Raji (cell line): ENCODE data around the gene AFG3L2.

Experiments
- POLR2A ChIP-seq: IDR thresholded peaks from 2 replicates; pipeline ENCODE4 v1.6.1; 2011; ENCODE audit warnings: low read depth, low read length, control low read depth; ENCODE audit not compliant: insufficient read depth

AFG3L2 gene

DNA sequence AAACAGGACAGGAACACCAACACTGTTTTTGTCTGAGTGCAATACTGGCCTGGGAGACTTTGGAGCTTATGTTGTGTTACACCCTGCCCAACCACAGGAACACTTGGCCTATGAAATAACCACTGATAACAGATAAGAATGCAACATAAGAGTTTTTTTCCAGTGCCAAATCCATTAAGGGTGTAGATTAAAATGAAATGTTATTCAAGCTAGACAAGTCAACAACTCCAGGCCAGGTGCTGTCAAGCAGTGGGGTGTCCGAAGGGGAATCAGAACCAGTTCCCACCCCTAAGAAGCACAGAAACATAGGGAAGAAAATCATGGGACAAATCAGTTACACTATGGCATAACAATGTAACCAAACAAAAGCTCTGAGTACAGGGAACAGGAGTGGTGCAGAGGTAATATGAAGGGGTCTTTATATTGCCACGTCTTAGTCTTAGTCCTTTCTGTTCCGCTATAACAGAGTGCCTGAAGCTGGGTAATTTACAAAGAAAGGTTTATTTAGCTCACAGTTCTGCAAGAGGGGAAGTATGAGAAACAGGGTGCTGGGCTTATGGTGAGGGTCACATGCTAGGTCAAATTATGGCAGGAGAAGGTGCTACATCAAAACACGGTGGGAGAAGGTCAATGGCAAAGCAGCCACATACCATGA is 3.8 kb downstream of the AFG3L2 start:
- TF ChIP-seq POLR2A: no peak

DNA sequence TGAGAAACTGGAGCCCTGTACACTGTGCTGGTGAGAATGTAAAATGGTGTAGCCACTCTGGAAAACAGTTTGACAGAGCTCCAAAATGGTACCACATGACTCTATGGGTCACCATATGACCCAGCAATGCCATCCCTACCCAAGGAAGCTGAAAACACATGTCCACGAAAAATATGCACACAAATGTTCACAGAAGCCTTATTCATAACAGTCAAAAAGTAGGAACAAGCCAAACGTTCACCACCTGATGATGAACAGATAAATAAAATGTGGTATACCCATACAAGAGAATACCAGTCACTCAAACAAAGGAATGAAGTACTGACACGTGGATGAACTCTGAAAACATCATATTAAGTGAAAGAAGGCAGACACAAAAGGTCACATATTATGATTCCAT is 4.6 kb downstream of the AFG3L2 start:
- no peak for TF ChIP-seq POLR2A

DNA sequence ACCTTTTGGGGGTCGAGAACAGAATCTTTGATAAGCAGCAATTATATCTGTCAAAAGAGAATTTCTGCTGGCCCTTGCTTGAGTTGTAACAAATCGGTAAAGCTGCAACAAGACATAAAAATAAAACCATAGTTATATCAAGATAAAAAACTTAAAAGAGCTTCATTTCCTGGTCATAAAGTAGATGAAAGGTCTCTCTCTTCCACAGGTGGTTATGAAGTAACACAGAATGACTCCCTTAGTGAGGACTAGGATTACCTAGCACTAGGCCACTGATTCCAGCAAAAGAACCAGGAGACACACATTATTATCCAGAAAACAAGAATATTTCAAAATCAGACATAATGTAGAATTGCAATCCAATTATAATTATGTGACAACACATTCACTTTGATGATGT is 5.4 kb downstream of the AFG3L2 start:
- TF ChIP-seq POLR2A: no peak

DNA sequence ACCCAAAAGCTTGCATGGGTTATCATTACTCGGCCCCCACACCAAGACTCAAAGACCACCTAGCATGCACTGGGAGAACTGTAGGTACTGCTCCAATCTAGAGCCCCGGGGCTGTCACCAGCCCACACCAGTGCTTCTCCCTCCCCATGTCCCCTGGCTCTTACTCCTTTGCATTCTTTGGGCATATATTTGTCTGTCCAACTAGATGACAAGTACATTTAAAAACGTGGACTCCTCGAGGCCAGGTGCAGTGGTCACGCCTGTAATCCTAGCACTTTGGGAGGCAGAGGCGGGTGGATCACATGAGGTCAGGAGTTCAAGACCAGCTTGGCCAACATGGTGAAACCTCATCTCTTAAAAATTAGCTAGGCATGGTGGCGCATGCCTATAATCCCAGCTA is 7.8 kb downstream of the AFG3L2 start:
- no peak for TF ChIP-seq POLR2A

DNA sequence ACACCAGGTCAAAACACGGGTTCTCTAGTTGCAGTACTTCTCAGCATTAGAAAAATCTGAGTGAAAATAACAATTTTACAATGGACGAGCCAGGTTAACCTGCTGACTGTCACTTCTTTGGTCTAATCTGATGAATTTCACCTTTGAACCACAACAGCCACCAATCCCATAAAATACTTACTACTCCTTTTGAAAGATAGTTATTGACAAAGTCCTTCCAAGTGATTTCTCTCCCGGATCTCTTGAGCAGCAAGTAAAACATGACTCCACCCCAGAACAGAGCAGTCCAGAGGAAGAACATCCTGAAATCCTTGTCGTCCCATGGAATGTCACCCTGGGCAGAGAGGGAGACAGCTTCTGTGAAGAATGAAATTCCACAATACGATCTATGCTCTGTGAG is 10.2 kb downstream of the AFG3L2 start:
- no peak for TF ChIP-seq POLR2A

DNA sequence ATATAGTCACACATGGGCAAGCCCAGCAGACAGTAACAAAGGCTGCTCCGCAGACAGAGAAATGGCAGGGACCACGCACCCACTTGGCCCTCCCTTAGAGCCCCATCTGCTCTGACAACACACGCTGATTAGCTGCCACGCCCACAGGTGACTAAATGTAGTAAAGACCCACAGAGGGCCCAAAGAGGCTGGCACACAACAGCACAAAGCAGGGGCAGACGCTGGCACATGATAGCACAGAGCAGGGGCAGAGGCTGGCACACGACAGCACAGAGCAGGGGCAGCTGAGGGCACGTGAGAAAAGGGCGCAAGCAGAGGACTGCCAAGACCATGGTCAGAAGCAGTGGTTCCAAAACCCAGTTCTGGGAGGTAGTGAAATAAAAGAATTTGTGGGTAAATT is 10.6 kb downstream of the AFG3L2 start:
- no peak for TF ChIP-seq POLR2A

DNA sequence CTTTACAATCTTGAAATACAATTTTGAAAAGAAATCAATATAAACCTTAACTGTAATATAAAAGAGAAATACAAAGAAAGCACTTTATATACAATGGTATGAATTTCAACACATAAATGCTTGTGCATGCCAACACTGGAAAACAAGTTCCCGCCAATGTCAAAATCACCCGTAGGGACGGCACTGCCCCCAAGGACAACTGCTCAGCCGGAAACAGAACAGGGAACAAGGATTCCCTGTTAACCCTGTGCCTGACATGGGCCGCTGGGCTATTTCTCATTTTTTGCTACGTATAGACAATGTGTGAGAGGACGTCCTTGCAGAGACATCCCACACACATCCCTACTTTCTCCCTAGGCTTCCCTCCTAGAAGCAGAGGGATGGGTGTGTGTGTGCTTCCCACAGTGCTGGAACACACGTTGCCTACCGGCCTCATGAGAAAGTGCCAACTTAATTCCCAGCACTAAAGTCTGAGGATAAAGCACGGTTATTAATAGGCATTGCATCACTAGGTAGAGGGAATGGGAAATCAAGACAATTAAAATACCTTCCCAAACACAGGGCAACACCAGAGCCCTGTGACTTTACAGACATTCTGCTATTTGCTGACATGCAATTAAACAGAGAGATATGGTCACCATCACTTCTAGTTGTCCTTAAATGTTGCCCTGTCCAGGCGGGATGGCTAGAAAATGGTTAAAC is 14.4 kb downstream of the AFG3L2 start:
- no peak for TF ChIP-seq POLR2A

DNA sequence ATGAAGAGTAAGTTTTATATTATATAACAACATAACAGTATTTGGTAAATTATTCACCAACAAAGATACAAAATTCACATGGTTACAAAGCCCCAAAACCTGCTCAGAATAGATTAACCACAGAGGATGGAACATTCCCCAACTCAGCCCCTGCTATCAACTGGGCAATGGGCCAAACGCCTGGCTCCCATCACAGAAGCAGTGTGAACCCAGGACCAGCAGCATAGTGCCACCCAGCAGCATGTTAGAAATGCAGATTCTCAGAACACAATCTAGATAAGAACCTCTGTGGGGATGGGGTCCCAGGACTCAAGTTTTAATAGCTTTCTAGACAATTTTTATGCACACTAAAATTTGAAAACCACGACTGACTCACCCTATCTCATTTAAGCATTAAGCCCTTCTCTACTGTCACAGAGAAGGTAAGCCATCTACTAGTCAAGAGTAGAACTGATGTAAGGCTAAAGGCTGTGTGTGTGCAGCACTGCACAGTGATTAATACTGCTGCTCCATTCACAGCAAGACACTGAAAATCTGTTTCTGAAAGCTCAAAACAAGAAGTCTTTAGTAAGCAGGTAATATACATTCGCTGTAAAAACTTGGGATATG is 15.2 kb downstream of the AFG3L2 start:
- TF ChIP-seq POLR2A: no peak

DNA sequence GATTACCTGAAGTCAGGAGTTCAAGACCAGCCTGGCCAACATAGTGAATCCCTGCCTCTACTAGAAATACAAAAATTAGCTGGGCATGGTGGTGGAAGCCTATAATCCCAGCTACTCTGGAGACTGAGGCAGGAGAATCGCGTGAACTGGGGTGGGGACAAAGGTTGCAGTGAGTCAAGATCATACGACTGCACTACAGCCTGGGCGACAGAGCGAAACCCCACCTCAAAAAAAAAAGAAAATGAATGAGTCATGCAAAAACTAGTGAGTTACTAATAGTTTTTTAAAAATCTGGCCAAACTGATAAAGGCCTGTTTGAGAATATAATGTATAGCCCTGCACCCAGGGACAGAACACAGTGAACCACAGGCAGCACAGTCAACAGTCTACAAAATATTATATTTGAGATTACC is 17.5 kb downstream of the AFG3L2 start:
- no peak for TF ChIP-seq POLR2A

DNA sequence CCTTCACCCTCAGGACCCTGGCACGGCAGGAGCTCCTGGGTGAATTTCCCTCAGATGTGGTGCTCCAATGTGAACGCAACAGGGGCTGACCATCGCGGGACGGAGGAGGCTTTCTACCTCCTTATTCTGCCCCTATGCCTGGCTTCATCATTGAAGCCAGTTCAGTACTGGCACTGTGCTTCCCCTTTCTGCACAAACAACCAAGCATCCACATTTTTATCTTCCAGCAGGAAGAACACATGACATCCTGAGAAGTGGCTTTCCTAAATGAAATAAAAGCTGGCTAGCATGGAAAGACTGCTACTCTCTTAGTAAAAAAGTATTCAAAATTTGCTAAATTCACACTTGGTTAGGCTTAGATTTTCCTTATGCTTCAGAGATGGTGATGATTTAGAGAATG is 24.8 kb downstream of the AFG3L2 start:
- no peak for TF ChIP-seq POLR2A

DNA sequence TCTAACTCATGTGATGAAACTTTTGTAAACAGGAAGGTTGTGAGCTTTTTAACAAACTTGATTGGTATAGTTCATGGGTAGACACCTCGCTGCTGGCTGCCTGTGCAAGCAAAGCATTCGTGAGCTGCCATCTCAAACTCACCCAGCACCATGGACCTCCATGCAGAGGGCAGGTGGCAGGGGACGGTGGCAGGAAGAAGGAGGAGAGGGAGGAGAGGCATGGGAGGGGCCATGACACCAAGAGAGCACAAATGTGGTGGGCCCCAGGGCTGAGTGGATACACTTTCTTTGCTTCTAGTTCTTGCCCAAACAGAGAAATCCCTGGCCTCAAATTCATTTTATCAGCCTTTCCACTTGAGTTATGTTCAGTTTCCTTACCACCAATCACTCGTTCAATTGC is 29.1 kb downstream of the AFG3L2 start:
- no peak for TF ChIP-seq POLR2A

DNA sequence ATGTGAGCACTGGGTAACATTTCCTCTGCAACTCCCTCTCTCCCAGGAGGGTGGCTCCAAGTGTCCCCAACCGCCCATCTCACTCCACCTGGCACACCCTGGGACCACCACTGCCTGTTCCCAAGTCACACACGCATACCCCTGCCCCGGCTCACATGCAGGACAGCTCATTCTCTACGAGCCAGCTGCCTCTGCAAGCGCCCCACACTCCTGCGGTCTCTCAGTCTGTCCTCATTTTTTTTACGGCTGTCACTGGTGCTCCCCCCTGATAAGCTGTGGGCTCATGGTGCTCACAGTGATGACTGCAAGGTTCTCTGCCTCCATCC is 30.8 kb downstream of the AFG3L2 start:
- no peak for TF ChIP-seq POLR2A

DNA sequence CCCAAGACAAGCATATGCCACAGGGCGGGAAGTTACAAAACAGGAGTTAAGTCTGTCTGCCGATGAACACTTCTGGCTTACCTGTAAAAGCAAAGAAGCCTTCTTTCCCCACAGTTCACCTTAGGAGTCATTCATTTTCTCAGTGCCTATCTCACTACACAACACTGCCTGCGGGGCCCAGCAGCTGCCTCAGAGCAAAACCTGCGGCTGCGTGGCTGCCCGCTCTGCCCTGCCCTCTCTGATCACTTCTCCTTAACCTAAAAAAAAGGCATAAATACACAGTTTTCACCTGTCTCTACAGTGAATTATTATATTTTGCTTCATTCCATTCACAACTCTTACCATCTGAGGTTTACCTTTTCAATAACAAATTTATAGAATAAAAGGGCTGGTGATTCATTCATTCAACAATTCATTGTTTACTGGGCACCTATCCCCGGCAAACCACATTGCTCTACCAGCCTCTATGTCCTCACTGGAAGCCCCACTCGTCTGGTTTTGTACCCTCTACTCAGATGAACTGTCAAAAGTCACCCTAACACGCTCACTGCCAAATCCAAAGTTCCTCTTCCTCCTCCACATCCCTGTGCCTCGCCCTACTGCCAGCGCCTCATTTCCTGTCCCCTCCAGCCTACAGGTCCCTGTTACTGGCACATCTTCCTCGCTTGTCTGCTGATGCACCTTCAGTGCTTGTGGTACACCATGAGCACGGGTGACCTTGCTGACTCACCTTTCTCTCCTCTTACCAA is 31.4 kb downstream of the AFG3L2 start:
- no peak for TF ChIP-seq POLR2A

DNA sequence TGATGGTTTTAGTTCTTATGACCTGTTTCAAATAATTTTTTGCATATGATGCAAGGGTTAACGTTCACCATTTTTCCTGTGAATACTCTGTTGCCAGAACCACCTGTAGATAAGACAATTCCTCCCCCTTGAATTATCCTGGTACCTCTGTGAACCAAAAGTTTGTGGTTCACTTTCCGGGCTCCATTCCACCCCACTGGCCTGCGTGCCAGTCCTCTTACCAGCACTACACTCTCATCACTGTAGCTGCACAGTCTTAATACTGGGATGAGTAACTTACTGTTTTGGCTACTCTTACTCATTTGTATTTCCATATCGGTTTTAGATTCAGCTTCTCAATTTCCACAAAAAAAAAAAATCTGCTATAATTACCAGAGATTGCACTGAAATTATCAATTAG is 34.4 kb downstream of the AFG3L2 start:
- no peak for TF ChIP-seq POLR2A

DNA sequence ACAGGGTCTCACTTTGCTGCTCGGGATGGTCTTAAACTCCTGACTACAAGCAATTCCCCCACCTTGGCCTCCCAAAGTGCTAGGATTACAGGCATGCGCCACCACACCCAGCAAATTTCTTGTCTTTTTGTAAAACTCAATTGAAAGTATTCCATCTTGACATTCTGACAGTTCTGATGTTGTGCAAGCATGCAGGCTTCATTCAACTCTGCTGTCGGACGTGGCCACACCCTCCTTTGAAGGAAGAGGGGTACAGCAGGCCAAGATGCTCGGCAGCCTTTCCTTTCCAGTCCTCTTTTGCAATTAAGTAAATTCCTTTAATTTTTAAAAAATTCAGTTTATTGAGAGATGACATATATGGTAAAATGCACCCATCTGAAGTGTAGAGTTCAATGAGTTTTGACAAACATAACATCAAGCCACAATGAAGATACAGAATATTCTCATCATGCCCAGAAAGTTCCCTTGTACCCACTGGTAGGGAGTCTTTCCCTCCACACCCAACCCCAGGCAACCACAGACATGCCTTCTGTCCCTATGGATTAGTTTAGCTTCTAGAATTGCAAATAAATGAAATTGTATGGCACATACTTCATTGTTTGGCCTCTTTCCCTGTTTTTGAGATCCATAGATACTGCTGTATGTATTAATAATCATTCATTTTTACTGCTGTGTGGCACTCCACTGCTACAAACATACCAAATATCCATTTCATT is 35.9 kb downstream of the AFG3L2 start:
- no peak for TF ChIP-seq POLR2A

DNA sequence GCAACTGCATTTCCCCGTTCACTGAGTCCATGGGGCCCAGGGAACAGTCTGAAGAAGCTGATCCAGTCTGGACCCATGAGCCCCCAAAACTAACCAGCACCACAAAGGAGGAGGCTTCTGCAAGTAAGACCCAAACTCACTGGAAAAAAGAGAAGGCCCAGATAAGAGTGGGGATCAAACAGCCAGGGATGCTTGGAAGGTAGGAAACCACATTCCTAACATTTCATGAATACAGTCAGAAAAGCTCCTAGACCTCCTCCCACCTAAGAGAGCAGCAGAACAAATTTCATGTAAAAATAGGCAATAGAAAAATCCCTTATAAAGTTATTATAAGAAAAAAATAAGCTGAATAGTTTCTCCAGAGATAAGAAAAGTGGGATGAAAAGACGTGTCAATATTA is 38.6 kb downstream of the AFG3L2 start:
- TF ChIP-seq POLR2A: no peak

DNA sequence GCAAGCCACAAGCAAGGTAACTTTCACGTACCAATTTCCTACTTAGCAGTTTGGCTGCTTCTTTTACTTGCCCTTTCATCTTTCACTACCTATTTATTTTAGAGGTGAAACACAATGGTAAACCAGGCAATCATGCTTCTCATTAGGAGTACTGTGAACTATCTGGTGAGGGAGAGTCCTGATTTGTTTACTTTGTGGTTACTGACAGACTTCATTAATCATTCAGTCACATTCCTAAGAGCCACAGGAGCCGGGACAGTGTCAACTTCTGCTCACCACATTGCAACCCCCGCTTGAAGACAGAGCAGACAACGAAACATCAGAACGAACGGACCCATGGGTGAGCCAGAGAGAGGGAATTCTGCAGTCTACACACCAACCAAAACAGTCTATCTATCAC is 40.1 kb downstream of the AFG3L2 start:
- TF ChIP-seq POLR2A: no peak
